GM12878 (cell line): ENCODE results near the gene CAPN15. TPM values are rescaled to one million over a fixed set of nuclear protein-coding genes. Genes with fewer than 3 reads are reported as not detected.

Source experiments
- ATAC-seq: fragments of 200-7000 bp; cut with Tn5 transposase; 3 replicates; pipeline ENCODE4 v1.9.1; 2020; ENCODE audit warnings: mild to moderate bottlenecking, moderate library complexity
- BruUV-seq: library from RNA; stranded (reverse); fragments of 400-500 nt; replicated peaks from 2 replicates; lab custom pipeline; 2021; lab: Mats Ljungman, UMichigan
- CTCF ChIA-PET: fragments of 300-600 bp; sonication (Branson Sonifier 250); formaldehyde crosslinking; extraction: SDS; loops from one replicate; lab custom pipeline; 2021; ENCODE audit warnings: inconsistent platforms; lab: Yijun Ruan, JAX
- POLR2A ChIA-PET: fragments of 350-600 bp; formaldehyde crosslinking; extraction: SDS; loops from one replicate; lab custom pipeline; 2021; ENCODE audit warnings: inconsistent platforms; lab: Charles Lee
- RAD21 ChIA-PET: fragments of 300-600 bp; sonication (Branson Sonifier 250); formaldehyde crosslinking; loops from one replicate; lab custom pipeline; 2023; ENCODE audit warnings: antibody characterized with exemption; ENCODE audit not compliant: unreplicated experiment; lab: Charles Lee
- SMC1A ChIA-PET: fragments of 300-600 bp; sonication (Branson Sonifier 250); formaldehyde crosslinking; loops from one replicate; lab custom pipeline; 2023; ENCODE audit not compliant: unreplicated experiment, uncharacterized antibody; lab: Charles Lee
- DNase-seq: peaks from one replicate; pipeline ENCODE4 v3.0.0-alpha.2; 2011; ENCODE audit warnings: low read depth, low spot score
- FAIRE-seq: peaks from 3 replicates; lab custom pipeline; 2011; peaks lifted over from hg19 to GRCh38; lab: Jason Lieb, UNC
- H2AFZ ChIP-seq: 2 replicates; pipeline ENCODE4 v1.6.0; 2011; ENCODE audit warnings: low read depth, low read length, control low read depth; ENCODE audit not compliant: control insufficient read depth
- H3K27ac ChIP-seq: 2 replicates; pipeline ENCODE4 v1.5.1; 2011; ENCODE audit warnings: control low read depth; ENCODE audit not compliant: control insufficient read depth, insufficient read depth
- H3K27me3 ChIP-seq, 2 experiments: replicated peaks in 1 of 2; 2 replicates each; pipeline versions ENCODE4 v1.6.0 to v1.6.1; 2011; ENCODE audit warnings: low read length in 1 of 2; ENCODE audit not compliant: control insufficient read depth in 2 of 2, insufficient read depth in 2 of 2
- H3K36me3 ChIP-seq, 2 experiments: 2 replicates each; pipeline ENCODE4 v1.5.1; 2011; ENCODE audit warnings: low read length in 1 of 2; ENCODE audit not compliant: control insufficient read depth in 2 of 2, insufficient read depth in 2 of 2
- H3K4me1 ChIP-seq: 2 replicates; pipeline ENCODE4 v1.6.1; 2011; ENCODE audit warnings: mild to moderate bottlenecking, low read length, moderate library complexity, mixed read lengths; ENCODE audit not compliant: control insufficient read depth, insufficient read depth
- H3K4me2 ChIP-seq: 2 replicates; pipeline ENCODE4 v1.6.0; 2011; ENCODE audit warnings: control low read depth; ENCODE audit not compliant: control insufficient read depth, insufficient read depth
- H3K4me3 ChIP-seq: fragments of 200-600 bp; sonication (generic); 2 replicates; pipeline ENCODE4 v1.5.1; 2016
- H3K79me2 ChIP-seq: 2 replicates; pipeline ENCODE4 v1.6.0; 2011; ENCODE audit warnings: low read length; ENCODE audit not compliant: control insufficient read depth, insufficient read depth
- H3K9ac ChIP-seq: 2 replicates; pipeline ENCODE4 v1.8.0; 2011; ENCODE audit warnings: low read length, control low read depth, mixed read lengths; ENCODE audit not compliant: control insufficient read depth, insufficient read depth
- H3K9me3 ChIP-seq: replicated peaks from 3 replicates; pipeline ENCODE4 v1.5.1; 2011; ENCODE audit warnings: mild to moderate bottlenecking, low read length; ENCODE audit not compliant: control insufficient read depth, insufficient read depth
- H4K20me1 ChIP-seq: 2 replicates; pipeline ENCODE4 v1.6.0; 2011; ENCODE audit not compliant: control insufficient read depth, insufficient read depth
- BHLHE40 ChIP-seq, 2 experiments: fragments of 450-650 bp in 1 of 2; IDR thresholded peaks; 2 replicates each; pipeline ENCODE4 v1.6.1; 2011 to 2017; ENCODE audit warnings: low read depth in 2 of 2, borderline replicate concordance in 1 of 2, improper control_type of control experiment in 1 of 2, low read length in 1 of 2, mild to moderate bottlenecking in 1 of 2
- CREM ChIP-seq: IDR thresholded peaks from 2 replicates; pipeline ENCODE4 v1.6.1; 2014; ENCODE audit warnings: antibody characterized with exemption, low read depth
- EZH2 ChIP-seq: IDR thresholded peaks from 2 replicates; pipeline ENCODE4 v1.6.1; 2012; ENCODE audit warnings: low read depth, mild to moderate bottlenecking, control low read depth, inconsistent platforms, low read length, borderline replicate concordance; ENCODE audit not compliant: control insufficient read depth
- FOXK2 ChIP-seq: fragments of 450-650 bp; IDR thresholded peaks from 2 replicates; pipeline ENCODE4 v1.6.1; 2017; ENCODE audit warnings: mild to moderate bottlenecking, moderate library complexity
- PAX8 ChIP-seq: fragments of 450-650 bp; IDR thresholded peaks from 2 replicates; pipeline ENCODE4 v1.6.1; 2017; ENCODE audit warnings: mild to moderate bottlenecking, moderate library complexity
- RB1 ChIP-seq: fragments of 450-650 bp; formaldehyde crosslinking; IDR thresholded peaks from 2 replicates; pipeline ENCODE4 v1.6.1; 2017; ENCODE audit warnings: mild to moderate bottlenecking, borderline replicate concordance
- YBX1 ChIP-seq: fragments of 450-650 bp; IDR thresholded peaks from 2 replicates; pipeline ENCODE4 v1.6.1; 2016; ENCODE audit warnings: antibody characterized with exemption
- YY1 ChIP-seq: IDR thresholded peaks from 2 replicates; pipeline ENCODE4 v1.6.1; 2011; ENCODE audit warnings: low read depth, mild to moderate bottlenecking, low read length
- ZBED1 ChIP-seq: IDR thresholded peaks from 2 replicates; pipeline ENCODE4 v1.6.1; 2016; ENCODE audit warnings: borderline replicate concordance
- ZNF384 ChIP-seq: IDR thresholded peaks from 2 replicates; pipeline ENCODE4 v1.6.1; 2012; ENCODE audit warnings: low read depth, mild to moderate bottlenecking, low read length, improper control_type of control experiment, borderline replicate concordance
- ZSCAN29 ChIP-seq: fragments of 450-650 bp; IDR thresholded peaks from 2 replicates; pipeline ENCODE4 v1.6.1; 2017; ENCODE audit warnings: mild to moderate bottlenecking, moderate library complexity
- WGBS: methylation state at CpG from one replicate; pipeline ENCODE4 v1.1.6; 2016; ENCODE audit warnings: low lambda C conversion rate; ENCODE audit not compliant: insufficient replicate concordance, insufficient coverage; ENCODE audit errors: missing lambda C conversion rate; 5-methylcytosine and 5-hydroxymethylcytosine counted together
- in situ Hi-C: fragments of 300-500 bp; cut with MboI; formaldehyde crosslinking; loops from 9 replicates; pipeline ENCODE4 v1.14.3; 2018; ENCODE audit warnings: mixed read lengths
- intact Hi-C: fragments of 100-400 bp; cut with micrococcal nuclease; formaldehyde crosslinking; loops from one replicate; pipeline ENCODE4 v1.14.2; 2022; ENCODE audit not compliant: unreplicated experiment
- polyA plus RNA-seq, 11 experiments: library from polyadenylated mRNA; depleted of rRNA in 4 of 11; unstranded in 6 of 11; stranded (reverse) in 5 of 11; fragments of >200 nt; fragmentation: Nextera tagmentation in 4 of 11; fragmentation: Illumina TruSeq in 1 of 11; extraction: Ambion mirVana in 4 of 11; extraction: Trizol in 1 of 11; gene quantifications; 1 replicate in 1 of 11; 2 replicates in 10 of 11; pipeline versions ENCODE4 v1.2.1 to v1.2.3, GENCODE V29; 2011 to 2016; ENCODE audit warnings: inconsistent platforms in 2 of 11, missing spikeins in 2 of 11, low read depth in 1 of 11
- total RNA-seq, 4 experiments: library from RNA; depleted of rRNA in 3 of 4; stranded (reverse); fragments of >200 nt in 3 of 4; fragmentation: Illumina TruSeq in 1 of 4; extraction: Trizol in 1 of 4; gene quantifications; 2 replicates each; pipeline versions ENCODE4 v1.2.1 to v1.2.3, GENCODE V29; 2013 to 2021
- TF ChIP-seq, protein P1 (sequence below): fragments of 450-650 bp; IDR thresholded peaks from 2 replicates; pipeline ENCODE4 v1.6.1; 2016; ENCODE audit warnings: mild to moderate bottlenecking

Gene CAPN15
- total and polyA plus RNA-seq, 10 of the 15 experiments (the other 5 are each of a cell fraction or from before 2014, with no cell fraction given): 0.40 to 78.5 (median 8.3) TPM

GRCh38 chr16:536746-537145 is 9.2 kb downstream of the CAPN15 start:
- no peak overlapping the region for H2AFZ ChIP-seq
- SMC1A ChIA-PET: no interaction called here
- no peak overlapping the region for H3K9ac ChIP-seq
- H3K27me3 ChIP-seq: no peaks in the 10 kb centered on the region
- H3K4me1 ChIP-seq: no peaks in the 10 kb centered on the region
- TF ChIP-seq ZSCAN29 (no peak), YBX1 (no peak), ZNF384 (no peak), BHLHE40 (IDR thresholded peaks at IDR 0.05; ENCODE audit: borderline replicate concordance in 1 of 2, low read depth in 2 of 2, low read length in 1 of 2) (no peak), CREM (no peak), YY1 (no peak), FOXK2 (no peak), EZH2 (no peak), ZBED1 (no peak), PAX8 (no peak), RB1 (no peak)
- TF ChIP-seq, protein P1, sequence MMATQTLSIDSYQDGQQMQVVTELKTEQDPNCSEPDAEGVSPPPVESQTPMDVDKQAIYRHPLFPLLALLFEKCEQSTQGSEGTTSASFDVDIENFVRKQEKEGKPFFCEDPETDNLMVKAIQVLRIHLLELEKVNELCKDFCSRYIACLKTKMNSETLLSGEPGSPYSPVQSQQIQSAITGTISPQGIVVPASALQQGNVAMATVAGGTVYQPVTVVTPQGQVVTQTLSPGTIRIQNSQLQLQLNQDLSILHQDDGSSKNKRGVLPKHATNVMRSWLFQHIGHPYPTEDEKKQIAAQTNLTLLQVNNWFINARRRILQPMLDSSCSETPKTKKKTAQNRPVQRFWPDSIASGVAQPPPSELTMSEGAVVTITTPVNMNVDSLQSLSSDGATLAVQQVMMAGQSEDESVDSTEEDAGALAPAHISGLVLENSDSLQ: no peak
- 96% methylated on average over 16 of the region's 17 CpGs for WGBS
- no peaks in the 10 kb centered on the region for H4K20me1 ChIP-seq
- FAIRE-seq: no peak
- RAD21 ChIA-PET: no interaction called here
- H3K4me3 ChIP-seq: no peak overlapping the region
- POLR2A ChIA-PET: interaction anchor here (0.6 to 0.7 kb wide), 2 partner anchors 30 to 100 kb away, joined by 3 to 8 read pairs; partner anchors contain the start of gene NHLRC4
- DNase-seq: no peak
- H3K9me3 ChIP-seq: no peaks in the 10 kb centered on the region
- no peak overlapping the region for H3K27ac ChIP-seq
- in situ Hi-C loops: no loop called here
- no peak for ATAC-seq
- no peak overlapping the region for H3K4me2 ChIP-seq
- H3K79me2 ChIP-seq: peaks cover 6% of the 10 kb centered on the region
- CTCF ChIA-PET: no interaction called here
- no TSS peak for BruUV-seq
- H3K36me3 ChIP-seq: peaks cover 0 to 26% of the 10 kb centered on the region in 2 experiments; a peak in 3 of 4 replicates
- intact Hi-C loops: no loop called here
